Ovary (tissue), 3 donors: ENCODE measurements around the gene TASP1.

Source experiments
- POLR2A ChIP-seq: fragments of 450-650 bp; IDR thresholded peaks from one replicate; pipeline ENCODE4 v1.6.1; 2017; ENCODE audit warnings: antibody characterized with exemption, mild to moderate bottlenecking, moderate library complexity
- TF ChIP-seq, protein P1 (sequence below), 3 donors: fragments of 450-650 bp in 2 of 3; fragments of 200-600 bp in 1 of 3; IDR thresholded peaks; one replicate each; pipeline versions ENCODE4 v1.5.1 to v1.8.0; 2016 to 2022; ENCODE audit warnings: antibody characterized with exemption in 3 of 3, mild to moderate bottlenecking in 1 of 3
- donor health status: DM: no; HTN: no; CAD: no.

DNA sequence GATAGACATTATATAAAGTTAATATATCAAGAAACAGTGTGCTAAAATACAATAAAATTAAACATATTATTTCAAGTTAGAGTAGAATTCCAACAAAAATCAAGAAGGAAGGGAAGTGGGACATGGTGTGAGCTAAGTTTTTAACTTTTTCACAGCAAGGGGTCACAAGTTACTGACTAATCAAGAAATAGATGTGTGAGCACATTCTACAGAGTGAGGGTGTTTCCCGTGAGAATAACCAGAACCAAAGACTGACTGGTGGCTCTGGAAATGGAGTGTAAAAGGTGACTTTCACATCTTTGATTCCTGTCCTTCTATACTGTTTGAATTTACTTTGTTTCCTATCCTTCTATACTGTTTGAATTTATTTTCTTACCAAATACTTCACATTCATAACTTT is 206.6 kb downstream of the TASP1 start:
- TF ChIP-seq POLR2A: no peak
- TF ChIP-seq, protein P1, sequence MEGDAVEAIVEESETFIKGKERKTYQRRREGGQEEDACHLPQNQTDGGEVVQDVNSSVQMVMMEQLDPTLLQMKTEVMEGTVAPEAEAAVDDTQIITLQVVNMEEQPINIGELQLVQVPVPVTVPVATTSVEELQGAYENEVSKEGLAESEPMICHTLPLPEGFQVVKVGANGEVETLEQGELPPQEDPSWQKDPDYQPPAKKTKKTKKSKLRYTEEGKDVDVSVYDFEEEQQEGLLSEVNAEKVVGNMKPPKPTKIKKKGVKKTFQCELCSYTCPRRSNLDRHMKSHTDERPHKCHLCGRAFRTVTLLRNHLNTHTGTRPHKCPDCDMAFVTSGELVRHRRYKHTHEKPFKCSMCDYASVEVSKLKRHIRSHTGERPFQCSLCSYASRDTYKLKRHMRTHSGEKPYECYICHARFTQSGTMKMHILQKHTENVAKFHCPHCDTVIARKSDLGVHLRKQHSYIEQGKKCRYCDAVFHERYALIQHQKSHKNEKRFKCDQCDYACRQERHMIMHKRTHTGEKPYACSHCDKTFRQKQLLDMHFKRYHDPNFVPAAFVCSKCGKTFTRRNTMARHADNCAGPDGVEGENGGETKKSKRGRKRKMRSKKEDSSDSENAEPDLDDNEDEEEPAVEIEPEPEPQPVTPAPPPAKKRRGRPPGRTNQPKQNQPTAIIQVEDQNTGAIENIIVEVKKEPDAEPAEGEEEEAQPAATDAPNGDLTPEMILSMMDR (IDR thresholded peaks at IDR 0.05): no peak
